K562 (cell line): ENCODE data around the gene OSBPL7. TPM values are rescaled to one million over a fixed set of nuclear protein-coding genes. Genes with fewer than 3 reads are reported as not detected.

ENCODE experiments used
- ATAC-seq: fragments of 200-7000 bp; cut with Tn5 transposase; 3 replicates; pipeline ENCODE4 v1.9.1; 2020; ENCODE audit warnings: moderate library complexity
- BruUV-seq: library from RNA; stranded (reverse); fragments of 400-500 nt; replicated peaks from 2 replicates; lab custom pipeline; 2021; lab: Mats Ljungman, UMichigan
- CTCF ChIA-PET: fragments of 300-600 bp; formaldehyde crosslinking; extraction: SDS; loops from one replicate; lab custom pipeline; 2021; ENCODE audit warnings: low intra/inter-chr PET ratio; lab: Yijun Ruan, JAX
- POLR2A ChIA-PET: fragments of 300-600, 350-650 bp; sonication (Branson Sonifier 250); formaldehyde crosslinking; extraction: SDS; loops from one replicate; lab custom pipeline; 2021; ENCODE audit warnings: antibody characterized with exemption, inconsistent platforms; lab: Yijun Ruan, JAX
- DNase-seq, 4 experiments: peaks; one replicate each; pipeline versions ENCODE4 v3.0.0 to v3.0.0-alpha.2; 2011 to 2018; ENCODE audit warnings: low spot score in 3 of 4, mixed read lengths in 3 of 4; ENCODE audit errors: extremely low read depth in 1 of 4
- FAIRE-seq: peaks from 2 replicates; lab custom pipeline; 2011; peaks lifted over from hg19 to GRCh38; lab: Jason Lieb, UNC
- H2AFZ ChIP-seq: 2 replicates; pipeline ENCODE4 v1.6.0; 2011; ENCODE audit warnings: low read depth, low read length, control low read depth, inconsistent platforms
- H3K27ac ChIP-seq: fragments of 200-600 bp; 3 replicates; pipeline ENCODE4 v1.8.0; 2011; ENCODE audit warnings: low read depth, mild to moderate bottlenecking, control low read depth, inconsistent platforms, low read length, moderate library complexity, mixed read lengths; ENCODE audit errors: extremely low read depth
- H3K27me3 ChIP-seq, 2 experiments: fragments of 300-600 bp in 1 of 2; 2 replicates in 1 of 2; 3 replicates in 1 of 2; pipeline versions ENCODE4 v1.6.0 to v1.8.0; 2011; ENCODE audit warnings: inconsistent platforms in 2 of 2, low read length in 2 of 2, mild to moderate bottlenecking in 1 of 2, mixed read lengths in 1 of 2, moderate library complexity in 1 of 2; ENCODE audit not compliant: control insufficient read depth in 2 of 2, insufficient read depth in 2 of 2
- H3K36me3 ChIP-seq: fragments of 300-600 bp; 3 replicates; pipeline ENCODE4 v1.8.0; 2011; ENCODE audit warnings: mild to moderate bottlenecking, low read length, inconsistent platforms; ENCODE audit not compliant: control insufficient read depth, insufficient read depth
- H3K4me1 ChIP-seq, 2 experiments: fragments of 200-600 bp in 1 of 2; replicated peaks in 1 of 2; 2 replicates in 1 of 2; 3 replicates in 1 of 2; pipeline versions ENCODE4 v1.5.1 to v1.8.0; 2011; ENCODE audit warnings: inconsistent platforms in 2 of 2, low read length in 2 of 2, mild to moderate bottlenecking in 1 of 2, mixed read lengths in 1 of 2, moderate library complexity in 1 of 2; ENCODE audit not compliant: control insufficient read depth in 2 of 2, insufficient read depth in 2 of 2
- H3K4me2 ChIP-seq: 2 replicates; pipeline ENCODE4 v1.6.1; 2011; ENCODE audit warnings: low read length, control low read depth, inconsistent platforms, mixed read lengths; ENCODE audit not compliant: insufficient read depth
- H3K4me3 ChIP-seq: fragments of 200-600 bp; sonication (generic), shearing (Covaris generic); 2 replicates; pipeline ENCODE4 v1.5.1; 2016; ENCODE audit warnings: control low read depth, inconsistent platforms
- H3K79me2 ChIP-seq: fragments of 200-600 bp; 3 replicates; pipeline ENCODE4 v1.8.0; 2011; ENCODE audit warnings: low read length, inconsistent platforms; ENCODE audit not compliant: control insufficient read depth, insufficient read depth
- H3K9ac ChIP-seq, 2 experiments: 2 replicates each; pipeline versions ENCODE4 v1.6.0 to v1.6.1; 2011; ENCODE audit warnings: low read depth in 2 of 2, low read length in 2 of 2, control low read depth in 1 of 2, inconsistent platforms in 1 of 2, mild to moderate bottlenecking in 1 of 2, mixed read lengths in 1 of 2; ENCODE audit not compliant: insufficient read depth in 1 of 2
- H3K9me1 ChIP-seq: one replicate; pipeline ENCODE4 v1.6.0; 2011; ENCODE audit warnings: inconsistent platforms, mild to moderate bottlenecking, low read length, moderate library complexity; ENCODE audit not compliant: control insufficient read depth, insufficient read depth
- H3K9me3 ChIP-seq: replicated peaks from 2 replicates; pipeline ENCODE4 v1.5.1; 2011; ENCODE audit warnings: low read depth, low read length, inconsistent platforms; ENCODE audit not compliant: control insufficient read depth, insufficient read depth
- H4K20me1 ChIP-seq: replicated peaks from 2 replicates; pipeline ENCODE4 v1.6.1; 2011; ENCODE audit warnings: low read length, inconsistent platforms, mixed read lengths; ENCODE audit not compliant: control insufficient read depth, insufficient read depth
- ARID2 ChIP-seq: fragments of 450-650 bp; IDR thresholded peaks from 2 replicates; pipeline ENCODE4 v1.6.1; 2017; ENCODE audit warnings: antibody characterized with exemption, mild to moderate bottlenecking
- BCOR ChIP-seq: fragments of 450-650 bp; IDR thresholded peaks from 2 replicates; pipeline ENCODE4 v1.6.1; 2016
- CBX1 ChIP-seq: sonication (generic); IDR thresholded peaks from 2 replicates; pipeline ENCODE4 v1.6.1; 2016; ENCODE audit warnings: antibody characterized with exemption, low read depth, mild to moderate bottlenecking
- CHD4 ChIP-seq: fragments of 200-600 bp; sonication (generic); IDR thresholded peaks from 3 replicates; pipeline ENCODE4 v1.6.1; 2012; ENCODE audit warnings: low read depth, mild to moderate bottlenecking, mixed read lengths, low read length, inconsistent platforms; ENCODE audit not compliant: insufficient read depth, insufficient replicate concordance, poor library complexity, severe bottlenecking
- DACH1 ChIP-seq: fragments of 450-650 bp; IDR thresholded peaks from 2 replicates; pipeline ENCODE4 v1.6.1; 2018; ENCODE audit not compliant: partially characterized antibody
- EP300 ChIP-seq: IDR thresholded peaks from 2 replicates; pipeline ENCODE4 v1.6.1; 2012; ENCODE audit warnings: low read length, improper control_type of control experiment
- FOXA1 ChIP-seq: fragments of 450-650 bp; IDR thresholded peaks from 2 replicates; pipeline ENCODE4 v1.6.1; 2016; ENCODE audit warnings: mild to moderate bottlenecking, borderline replicate concordance
- GATA2 ChIP-seq: sonication (generic); formaldehyde crosslinking; IDR thresholded peaks from 2 replicates; pipeline ENCODE4 v1.4.0; 2020; ENCODE audit warnings: mild to moderate bottlenecking, missing genetic modification reagents
- HDAC2 ChIP-seq: fragments of 450-650 bp; IDR thresholded peaks from 2 replicates; pipeline ENCODE4 v1.6.1; 2016; ENCODE audit warnings: mild to moderate bottlenecking
- KDM1A ChIP-seq, 2 experiments: fragments of 450-650 bp; IDR thresholded peaks; 2 replicates each; pipeline ENCODE4 v1.6.1; 2016; ENCODE audit warnings: mild to moderate bottlenecking in 2 of 2
- NONO ChIP-seq, 2 experiments: fragments of 200-400 bp in 1 of 2; fragments of 450-650 bp in 1 of 2; formaldehyde crosslinking in 1 of 2; IDR thresholded peaks; 2 replicates each; pipeline ENCODE4 v1.6.1; 2017; ENCODE audit warnings: low read depth in 2 of 2, mild to moderate bottlenecking in 2 of 2, moderate library complexity in 2 of 2, low read length in 1 of 2
- POLR2B ChIP-seq: fragments of 450-650 bp; IDR thresholded peaks from 2 replicates; pipeline ENCODE4 v1.6.1; 2018; ENCODE audit warnings: low read depth; ENCODE audit not compliant: partially characterized antibody
- RBM25 ChIP-seq: fragments of 200-400 bp; formaldehyde crosslinking; IDR thresholded peaks from 2 replicates; pipeline ENCODE4 v1.6.1; 2018; ENCODE audit warnings: low read length, low read depth, moderate library complexity; ENCODE audit not compliant: severe bottlenecking
- SMARCA5 ChIP-seq: fragments of 450-650 bp; IDR thresholded peaks from 2 replicates; pipeline ENCODE4 v1.6.1; 2016
- ZEB2 ChIP-seq: fragments of 450-650 bp; IDR thresholded peaks from 2 replicates; pipeline ENCODE4 v1.6.1; 2016
- ZFPM2 ChIP-seq: fragments of 250-450 bp; sonication (Bioruptor Pico); IDR thresholded peaks from 2 replicates; pipeline ENCODE4 v1.5.1; 2022; ENCODE audit warnings: mild to moderate bottlenecking
- ZNF239 ChIP-seq: fragments of 250-450 bp; sonication (Bioruptor Pico); IDR thresholded peaks from 2 replicates; pipeline ENCODE4 v1.4.0; 2020; ENCODE audit warnings: mild to moderate bottlenecking
- in situ Hi-C: fragments of 300-500 bp; cut with MboI; formaldehyde crosslinking; loops from 4 replicates; pipeline ENCODE4 v1.15.0; 2018; ENCODE audit warnings: inconsistent platforms, mixed read lengths
- intact Hi-C: fragments of 100-400 bp; cut with micrococcal nuclease; formaldehyde crosslinking; loops from 2 replicates; pipeline ENCODE4 v1.14.2; 2022
- polyA plus RNA-seq, 8 experiments: library from polyadenylated mRNA; depleted of rRNA in 4 of 8; stranded (reverse) in 5 of 8; unstranded in 3 of 8; fragments of >200 nt; fragmentation: Nextera tagmentation in 2 of 8; fragmentation: Illumina TruSeq in 1 of 8; extraction: Ambion mirVana in 2 of 8; extraction: Trizol in 1 of 8; gene quantifications; 2 replicates each; pipeline versions ENCODE4 v1.2.1 to v1.2.3, GENCODE V29; 2011 to 2014; ENCODE audit warnings: inconsistent platforms in 1 of 8, missing spikeins in 1 of 8
- total RNA-seq, 7 experiments: library from RNA; depleted of rRNA in 6 of 7; stranded (reverse); fragments of >200 nt in 6 of 7; fragmentation: Illumina TruSeq in 2 of 7; extraction: Trizol in 2 of 7; gene quantifications; 2 replicates each; pipeline versions ENCODE4 v1.2.1 to v1.2.3, GENCODE V29; 2011 to 2021; ENCODE audit warnings: low replicate concordance in 1 of 7
- TF ChIP-seq, protein P1 (sequence below): fragments of 250-450 bp; sonication (Bioruptor Pico); IDR thresholded peaks from 2 replicates; pipeline ENCODE4 v1.4.0; 2020; ENCODE audit warnings: mild to moderate bottlenecking, moderate library complexity
- TF ChIP-seq, protein P2 (sequence below): fragments of 250-450 bp; sonication (Bioruptor Pico); IDR thresholded peaks from 2 replicates; pipeline ENCODE4 v1.5.0; 2020; ENCODE audit warnings: mild to moderate bottlenecking, borderline replicate concordance

The OSBPL7 gene
- total and polyA plus RNA-seq, 9 of the 15 experiments (the other 6 are each of a cell fraction or from before 2014, with no cell fraction given), result 0.32 to 11.9 (median 5.8) TPM

DNA sequence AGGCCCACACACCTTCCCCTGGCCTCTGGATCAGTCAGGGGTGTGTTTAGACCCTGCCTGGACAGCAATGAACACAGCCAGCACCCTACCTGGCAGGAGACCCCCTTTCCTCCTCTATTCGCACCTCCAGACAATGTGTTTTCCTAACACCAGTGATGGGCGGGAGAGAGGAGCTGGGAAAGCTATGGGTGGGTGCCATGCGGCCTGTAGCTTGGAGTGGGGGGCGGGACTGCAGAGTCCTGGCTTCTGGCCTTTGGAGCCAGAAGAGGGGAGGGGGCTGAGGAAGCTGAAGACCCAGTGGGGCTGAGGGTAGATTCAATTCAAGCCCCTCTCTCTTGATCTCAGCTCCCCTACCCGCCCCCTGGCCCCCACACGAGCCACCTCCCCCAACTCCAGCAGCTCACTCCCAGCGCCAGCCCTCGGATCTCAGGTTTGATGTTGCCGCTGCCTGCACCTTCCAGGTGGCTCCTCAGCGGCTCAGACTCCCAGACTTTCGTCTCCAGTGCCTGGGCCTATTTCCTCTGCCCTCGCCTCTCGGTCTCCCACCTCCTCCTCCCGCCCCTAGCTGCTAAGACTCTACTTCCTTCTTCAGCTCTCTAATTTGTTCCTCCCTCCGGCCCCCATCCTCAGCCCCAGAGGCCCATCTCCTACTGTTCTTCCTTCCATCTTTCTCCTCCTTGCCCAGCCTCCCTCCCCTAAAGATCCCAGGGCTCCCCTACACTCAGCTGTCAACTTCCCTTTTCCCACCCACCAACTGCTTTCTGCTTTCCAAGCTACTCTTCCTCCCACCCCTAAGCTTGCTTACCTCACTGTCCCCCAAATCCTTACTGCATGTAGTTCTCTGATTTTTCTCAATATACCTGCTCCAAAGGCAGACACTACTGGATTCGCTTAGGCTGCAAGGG lies 36.2 kb upstream of the OSBPL7 start (continued):
- TF ChIP-seq, protein P1, sequence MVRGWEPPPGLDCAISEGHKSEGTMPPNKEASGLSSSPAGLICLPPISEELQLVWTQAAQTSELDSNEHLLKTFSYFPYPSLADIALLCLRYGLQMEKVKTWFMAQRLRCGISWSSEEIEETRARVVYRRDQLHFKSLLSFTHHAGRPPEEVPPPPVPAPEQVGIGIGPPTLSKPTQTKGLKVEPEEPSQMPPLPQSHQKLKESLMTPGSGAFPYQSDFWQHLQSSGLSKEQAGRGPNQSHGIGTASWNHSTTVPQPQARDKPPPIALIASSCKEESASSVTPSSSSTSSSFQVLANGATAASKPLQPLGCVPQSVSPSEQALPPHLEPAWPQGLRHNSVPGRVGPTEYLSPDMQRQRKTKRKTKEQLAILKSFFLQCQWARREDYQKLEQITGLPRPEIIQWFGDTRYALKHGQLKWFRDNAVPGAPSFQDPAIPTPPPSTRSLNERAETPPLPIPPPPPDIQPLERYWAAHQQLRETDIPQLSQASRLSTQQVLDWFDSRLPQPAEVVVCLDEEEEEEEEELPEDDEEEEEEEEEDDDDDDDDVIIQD (CRISPR knock-in tag), result no peak
- TF ChIP-seq ARID2, result no peak
- no peak for TF ChIP-seq EP300
- no peak for TF ChIP-seq ZFPM2

DNA sequence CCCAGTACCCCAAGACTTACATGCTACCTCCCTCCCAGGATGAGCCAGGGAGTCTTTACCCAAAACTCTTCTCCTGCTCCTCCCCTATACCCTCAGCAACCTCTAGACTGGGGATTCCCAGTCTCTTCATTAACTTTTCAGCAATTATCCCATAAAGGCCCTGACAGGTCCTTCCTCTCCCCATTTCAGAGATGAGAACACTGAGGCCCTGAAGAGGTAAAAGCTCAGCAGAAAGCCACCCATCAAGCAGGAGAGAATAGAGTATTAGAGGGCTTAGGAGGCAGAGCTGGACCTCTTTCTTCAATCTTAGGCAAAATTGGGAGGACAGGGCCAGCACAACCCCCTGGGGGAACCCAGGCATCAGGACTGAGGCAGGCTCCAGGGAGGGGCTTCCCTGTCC lies 35.2 kb upstream of the OSBPL7 start:
- Histone ChIP-seq H3K4me1 (peaks cover 13 to 25% of the 10 kb centered on the region in 2 experiments), H4K20me1 (no peaks in the 10 kb centered on the region), H2AFZ (no peak overlapping the region), H3K27me3 (peaks cover 0 to 2% of the 10 kb centered on the region in 2 experiments; a peak in 1 of 5 replicates), H3K4me3 (no peak overlapping the region), H3K79me2 (no peaks in the 10 kb centered on the region; the same call in 1 of the 3 replicates), H3K9me3 (no peaks in the 10 kb centered on the region), H3K4me2 (no peak overlapping the region), H3K27ac (no peak overlapping the region), H3K9ac (no peak overlapping the region), H3K9me1 (no peaks in the 10 kb centered on the region), H3K36me3 (no peaks in the 10 kb centered on the region)
- in situ Hi-C loops (no loop called here), intact Hi-C loops (no loop called here)
- DNase-seq (no peak), ATAC-seq (no peak), FAIRE-seq (no peak)
- BruUV-seq, result no TSS peak
- CTCF ChIA-PET, result no interaction called here
- POLR2A ChIA-PET, result interaction anchor here (0.6 to 1.3 kb wide), 4 partner anchors 9 to 125 kb away, joined by 3 to 5 read pairs (median 4); no protein-coding TSS in a partner anchor
- TF ChIP-seq POLR2B, result no peak
- TF ChIP-seq RBM25, result peak; percentile 93
- no peak for TF ChIP-seq FOXA1
- peak; percentile 14 for TF ChIP-seq DACH1
- peak; percentile 71 to 86 for TF ChIP-seq KDM1A (IDR thresholded peaks at IDR 0.05)
- no peak for TF ChIP-seq ZEB2
- TF ChIP-seq HDAC2, result peak; percentile 89
- TF ChIP-seq, protein P2, sequence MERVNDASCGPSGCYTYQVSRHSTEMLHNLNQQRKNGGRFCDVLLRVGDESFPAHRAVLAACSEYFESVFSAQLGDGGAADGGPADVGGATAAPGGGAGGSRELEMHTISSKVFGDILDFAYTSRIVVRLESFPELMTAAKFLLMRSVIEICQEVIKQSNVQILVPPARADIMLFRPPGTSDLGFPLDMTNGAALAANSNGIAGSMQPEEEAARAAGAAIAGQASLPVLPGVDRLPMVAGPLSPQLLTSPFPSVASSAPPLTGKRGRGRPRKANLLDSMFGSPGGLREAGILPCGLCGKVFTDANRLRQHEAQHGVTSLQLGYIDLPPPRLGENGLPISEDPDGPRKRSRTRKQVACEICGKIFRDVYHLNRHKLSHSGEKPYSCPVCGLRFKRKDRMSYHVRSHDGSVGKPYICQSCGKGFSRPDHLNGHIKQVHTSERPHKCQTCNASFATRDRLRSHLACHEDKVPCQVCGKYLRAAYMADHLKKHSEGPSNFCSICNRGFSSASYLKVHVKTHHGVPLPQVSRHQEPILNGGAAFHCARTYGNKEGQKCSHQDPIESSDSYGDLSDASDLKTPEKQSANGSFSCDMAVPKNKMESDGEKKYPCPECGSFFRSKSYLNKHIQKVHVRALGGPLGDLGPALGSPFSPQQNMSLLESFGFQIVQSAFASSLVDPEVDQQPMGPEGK, result no peak
- TF ChIP-seq ZNF239 (CRISPR knock-in tag), result peak; percentile 99
- peak; percentile 85 for TF ChIP-seq SMARCA5
- TF ChIP-seq GATA2 (CRISPR knock-in tag), result no peak
- 0 out of 2 replicates have a peak, but pooled peaks have one; percentile 34 for TF ChIP-seq CBX1
- peak; percentile 65 for TF ChIP-seq CHD4
- TF ChIP-seq NONO (IDR thresholded peaks at IDR 0.05; ENCODE audit: low read depth in 2 of 2, low read length in 1 of 2), result no peak
- peak; percentile 95 for TF ChIP-seq BCOR
